Astrocyte (in vitro differentiated cells and primary cell): ENCODE measurements around the gene CHST11.

ENCODE experiments used
- CTCF ChIP-seq: IDR thresholded peaks from 2 replicates; pipeline ENCODE4 v1.5.1; 2011; ENCODE audit warnings: low read depth, mild to moderate bottlenecking, inconsistent platforms, low read length, moderate library complexity; ENCODE audit not compliant: insufficient read depth
- EZH2 ChIP-seq: IDR thresholded peaks from 2 replicates; pipeline ENCODE4 v1.6.1; 2012; ENCODE audit warnings: mild to moderate bottlenecking, low read length, inconsistent platforms; ENCODE audit not compliant: insufficient read depth

GRCh38 chr12:104750061-104750460 lies 293.3 kb downstream of the CHST11 start:
- TF ChIP-seq CTCF (no peak), EZH2 (no peak)
